ENCODE results near the gene GET3.
A peak's percentile ranks its signal among the peaks of the same experiment; 100 is the strongest.

DNA sequence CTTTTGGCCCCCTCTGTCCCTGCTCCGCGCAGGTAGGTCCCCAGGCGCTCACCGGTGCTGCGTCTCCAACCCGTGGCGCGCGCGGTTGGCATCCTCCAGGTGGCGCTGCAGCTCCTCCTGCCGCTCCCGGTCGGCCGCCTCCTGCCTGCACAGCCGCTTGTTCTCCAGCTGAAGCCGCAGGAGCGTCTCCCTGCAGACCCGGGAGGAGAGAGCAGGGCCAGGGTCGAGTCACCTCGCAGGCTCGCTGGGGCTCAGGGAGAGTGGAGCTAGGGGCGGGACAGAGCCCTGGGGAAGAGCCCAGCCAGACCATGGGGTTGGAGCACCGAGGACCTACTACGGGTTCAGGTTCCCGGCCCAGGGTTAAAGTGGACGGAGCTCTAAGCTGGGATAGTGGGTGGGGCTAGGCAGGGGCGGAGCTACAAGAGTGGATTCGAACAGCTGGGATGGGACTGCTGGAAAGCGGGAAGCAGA lies 28.8 kb downstream of the GET3 start:
- TF ChIP-seq, protein P1, sequence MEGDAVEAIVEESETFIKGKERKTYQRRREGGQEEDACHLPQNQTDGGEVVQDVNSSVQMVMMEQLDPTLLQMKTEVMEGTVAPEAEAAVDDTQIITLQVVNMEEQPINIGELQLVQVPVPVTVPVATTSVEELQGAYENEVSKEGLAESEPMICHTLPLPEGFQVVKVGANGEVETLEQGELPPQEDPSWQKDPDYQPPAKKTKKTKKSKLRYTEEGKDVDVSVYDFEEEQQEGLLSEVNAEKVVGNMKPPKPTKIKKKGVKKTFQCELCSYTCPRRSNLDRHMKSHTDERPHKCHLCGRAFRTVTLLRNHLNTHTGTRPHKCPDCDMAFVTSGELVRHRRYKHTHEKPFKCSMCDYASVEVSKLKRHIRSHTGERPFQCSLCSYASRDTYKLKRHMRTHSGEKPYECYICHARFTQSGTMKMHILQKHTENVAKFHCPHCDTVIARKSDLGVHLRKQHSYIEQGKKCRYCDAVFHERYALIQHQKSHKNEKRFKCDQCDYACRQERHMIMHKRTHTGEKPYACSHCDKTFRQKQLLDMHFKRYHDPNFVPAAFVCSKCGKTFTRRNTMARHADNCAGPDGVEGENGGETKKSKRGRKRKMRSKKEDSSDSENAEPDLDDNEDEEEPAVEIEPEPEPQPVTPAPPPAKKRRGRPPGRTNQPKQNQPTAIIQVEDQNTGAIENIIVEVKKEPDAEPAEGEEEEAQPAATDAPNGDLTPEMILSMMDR (IDR thresholded peaks at IDR 0.05), result peak; percentile 90
- no peak for TF ChIP-seq EZH2 (IDR thresholded peaks at IDR 0.05; ENCODE audit: borderline replicate concordance, insufficient read depth, low read depth, low read length, poor library complexity, severe bottlenecking)
